ENCODE results near the gene SLX4IP. TPM values are rescaled to one million over a fixed set of nuclear protein-coding genes. Genes with fewer than 3 reads are reported as not detected.

Gene SLX4IP
- total RNA-seq, 3 donors from 2014 or later: 3.8 to 4.7 (median 4.6) TPM

- Mint-ChIP-seq H3K4me3 (no peak overlapping the region), H3K4me1 (ENCODE audit: low read depth) (peaks cover 11% of the 10 kb centered on the region), H3K36me3 (ENCODE audit: insufficient read depth) (peaks cover 11% of the 10 kb centered on the region), H3K9me3 (peaks cover 3% of the 10 kb centered on the region), H3K27me3 (ENCODE audit: low read depth) (no peaks in the 10 kb centered on the region)
- ATAC-seq (no peak), DNase-seq (no peak)
These were observed 31.8 kb downstream of the SLX4IP start for GRCh38 chr20:10466855-10467254.

GRCh38 chr20:10467681-10468339, 32.7 kb downstream of the SLX4IP start:
- DNase-seq (no peak), ATAC-seq (no peak)
- Mint-ChIP-seq H3K4me3 (no peak overlapping the region), H3K36me3 (ENCODE audit: insufficient read depth) (peaks cover 8% of the 10 kb centered on the region), H3K27me3 (ENCODE audit: low read depth) (no peaks in the 10 kb centered on the region), H3K4me1 (ENCODE audit: low read depth) (peaks cover 7% of the 10 kb centered on the region), H3K9me3 (peaks cover 3% of the 10 kb centered on the region)

- Mint-ChIP-seq H3K4me3 (no peak overlapping the region), H3K9me3 (no peaks in the 10 kb centered on the region), H3K4me1 (ENCODE audit: low read depth) (peaks cover 7% of the 10 kb centered on the region), H3K27me3 (ENCODE audit: low read depth) (no peaks in the 10 kb centered on the region), H3K36me3 (ENCODE audit: insufficient read depth) (peaks cover 4% of the 10 kb centered on the region)
- DNase-seq (no peak), ATAC-seq (no peak)
These were observed 33.3 kb downstream of the SLX4IP start for GRCh38 chr20:10468340-10468845.

DNA sequence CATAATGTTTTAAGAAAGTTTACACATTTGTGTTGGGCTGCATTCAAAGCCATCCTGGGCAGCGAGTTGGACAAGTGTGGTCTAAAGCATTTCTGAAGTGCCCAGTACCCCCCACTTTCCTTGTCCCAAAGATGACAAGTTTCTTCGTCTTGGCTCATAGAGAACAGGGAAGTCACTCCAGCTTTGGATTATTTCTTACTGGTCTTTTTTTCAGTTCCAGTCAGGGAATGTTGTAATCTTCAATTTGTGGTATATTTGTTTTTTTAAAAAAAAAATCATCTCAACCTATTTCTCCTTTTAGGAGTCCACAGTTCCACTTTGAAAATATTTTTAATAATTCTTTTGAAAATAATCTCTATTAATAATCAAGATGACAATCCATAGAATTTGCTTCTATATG, 34.0 kb downstream of the SLX4IP start:
- no peaks in the 10 kb centered on the region for H3K9me3 Mint-ChIP-seq
- no peak for ATAC-seq
- DNase-seq: no peak
- H3K27me3 Mint-ChIP-seq (ENCODE audit: low read depth): no peaks in the 10 kb centered on the region
- H3K4me1 Mint-ChIP-seq (ENCODE audit: low read depth): peaks cover 7% of the 10 kb centered on the region
- no peaks in the 10 kb centered on the region for H3K36me3 Mint-ChIP-seq (ENCODE audit: insufficient read depth)
- H3K4me3 Mint-ChIP-seq: no peak overlapping the region

GRCh38 chr20:10469599-10469998, 34.5 kb downstream of the SLX4IP start:
- no peak overlapping the region for H3K4me3 Mint-ChIP-seq
- H3K9me3 Mint-ChIP-seq: no peaks in the 10 kb centered on the region
- no peaks in the 10 kb centered on the region for H3K27me3 Mint-ChIP-seq (ENCODE audit: low read depth)
- no peak for DNase-seq
- H3K36me3 Mint-ChIP-seq (ENCODE audit: insufficient read depth): no peaks in the 10 kb centered on the region
- ATAC-seq: no peak
- H3K4me1 Mint-ChIP-seq (ENCODE audit: low read depth): peaks cover 8% of the 10 kb centered on the region

DNA sequence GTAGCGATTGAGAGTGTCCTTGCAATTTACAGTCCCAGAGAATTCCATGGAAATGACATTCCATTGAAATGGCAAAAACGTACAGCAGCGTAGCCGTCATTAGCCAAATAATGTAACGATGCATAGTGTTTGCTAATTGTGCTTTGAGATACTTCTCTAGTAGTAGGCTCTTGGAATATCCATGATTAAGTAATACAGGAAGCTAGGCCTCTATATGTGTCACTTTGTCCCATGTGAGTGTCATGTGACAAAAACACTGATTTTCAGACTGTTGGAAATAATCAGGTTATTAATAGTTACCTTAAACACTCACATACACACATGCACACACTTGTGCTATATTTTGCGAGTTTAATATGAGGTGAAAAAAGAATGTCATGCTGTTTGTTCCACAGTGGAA, 35.2 kb downstream of the SLX4IP start:
- ATAC-seq (no peak), DNase-seq (no peak)
- no peak overlapping the region for H3K4me3 Mint-ChIP-seq
- no peaks in the 10 kb centered on the region for H3K27me3 Mint-ChIP-seq (ENCODE audit: low read depth)
- H3K9me3 Mint-ChIP-seq: no peaks in the 10 kb centered on the region
- no peaks in the 10 kb centered on the region for H3K36me3 Mint-ChIP-seq (ENCODE audit: insufficient read depth)
- peaks cover 14% of the 10 kb centered on the region for H3K4me1 Mint-ChIP-seq (ENCODE audit: low read depth)

DNA sequence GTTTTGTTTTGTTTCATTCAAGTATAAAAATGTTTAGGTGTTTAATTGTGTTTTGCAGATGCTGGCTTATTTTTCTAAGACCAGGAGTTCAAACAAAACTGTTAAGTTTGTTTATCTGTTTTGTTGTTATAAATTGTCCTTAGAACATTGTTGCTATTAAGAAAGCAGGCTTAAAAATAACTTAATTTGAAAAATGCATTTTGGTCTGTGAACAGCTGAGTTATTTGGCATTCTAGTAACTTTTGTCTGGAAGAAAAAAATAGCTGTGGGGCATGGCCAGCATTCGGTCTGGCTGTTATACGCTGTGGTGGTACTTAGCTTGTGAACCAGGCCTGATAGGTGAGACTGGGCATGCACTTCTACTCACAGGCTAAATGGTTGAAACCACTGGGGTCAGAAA, 37.8 kb downstream of the SLX4IP start:
- no peaks in the 10 kb centered on the region for H3K9me3 Mint-ChIP-seq
- H3K4me3 Mint-ChIP-seq: no peak overlapping the region
- H3K4me1 Mint-ChIP-seq (ENCODE audit: low read depth): peaks cover 23% of the 10 kb centered on the region
- no peaks in the 10 kb centered on the region for H3K27me3 Mint-ChIP-seq (ENCODE audit: low read depth)
- H3K36me3 Mint-ChIP-seq (ENCODE audit: insufficient read depth): peaks cover 2% of the 10 kb centered on the region
- DNase-seq: no peak
- ATAC-seq: no peak

- no peak for DNase-seq
- H3K36me3 Mint-ChIP-seq (ENCODE audit: insufficient read depth): peaks cover 2% of the 10 kb centered on the region
- H3K4me3 Mint-ChIP-seq: no peak overlapping the region
- ATAC-seq: no peak
- H3K27me3 Mint-ChIP-seq (ENCODE audit: low read depth): no peaks in the 10 kb centered on the region
- H3K4me1 Mint-ChIP-seq (ENCODE audit: low read depth): peaks cover 17% of the 10 kb centered on the region
- no peaks in the 10 kb centered on the region for H3K9me3 Mint-ChIP-seq
These were observed 39.6 kb downstream of the SLX4IP start for GRCh38 chr20:10474606-10475184.

GRCh38 chr20:10475225-10475624, 40.1 kb downstream of the SLX4IP start:
- DNase-seq: no peak
- H3K4me3 Mint-ChIP-seq: no peak overlapping the region
- H3K9me3 Mint-ChIP-seq: no peaks in the 10 kb centered on the region
- no peaks in the 10 kb centered on the region for H3K27me3 Mint-ChIP-seq (ENCODE audit: low read depth)
- ATAC-seq: no peak
- H3K36me3 Mint-ChIP-seq (ENCODE audit: insufficient read depth): peaks cover 2% of the 10 kb centered on the region
- peaks cover 17% of the 10 kb centered on the region for H3K4me1 Mint-ChIP-seq (ENCODE audit: low read depth)

- Mint-ChIP-seq H3K4me3 (no peak overlapping the region), H3K4me1 (ENCODE audit: low read depth) (peaks cover 17% of the 10 kb centered on the region), H3K9me3 (no peaks in the 10 kb centered on the region), H3K27me3 (ENCODE audit: low read depth) (no peaks in the 10 kb centered on the region), H3K36me3 (ENCODE audit: insufficient read depth) (peaks cover 2% of the 10 kb centered on the region)
- DNase-seq (no peak), ATAC-seq (no peak)
These were observed 41.2 kb downstream of the SLX4IP start for GRCh38 chr20:10476319-10476724.

DNA sequence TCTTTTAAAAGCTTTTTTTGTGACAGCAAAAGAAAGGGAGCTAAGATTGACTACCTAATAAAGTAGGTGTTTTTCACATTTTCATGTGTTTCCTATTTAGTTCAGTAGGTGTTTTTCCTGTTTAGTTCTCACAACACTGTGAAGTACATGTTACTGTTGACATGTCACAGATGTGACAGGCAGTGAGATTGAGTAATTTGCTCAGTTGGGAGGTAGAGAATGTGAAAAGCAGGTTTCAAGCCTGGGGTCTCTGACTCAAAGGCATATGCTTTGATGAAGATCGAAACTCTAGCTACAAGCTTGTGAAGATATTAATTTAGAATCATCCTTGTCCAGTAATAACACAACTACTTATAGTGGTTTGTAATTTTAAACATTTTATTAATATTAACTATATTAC, 43.1 kb downstream of the SLX4IP start:
- ATAC-seq (no peak), DNase-seq (no peak)
- no peak overlapping the region for H3K4me3 Mint-ChIP-seq
- no peaks in the 10 kb centered on the region for H3K27me3 Mint-ChIP-seq (ENCODE audit: low read depth)
- H3K4me1 Mint-ChIP-seq (ENCODE audit: low read depth): peaks cover 17% of the 10 kb centered on the region
- peaks cover 2% of the 10 kb centered on the region for H3K36me3 Mint-ChIP-seq (ENCODE audit: insufficient read depth)
- no peaks in the 10 kb centered on the region for H3K9me3 Mint-ChIP-seq

- DNase-seq: no peak
- peaks cover 2% of the 10 kb centered on the region for H3K36me3 Mint-ChIP-seq (ENCODE audit: insufficient read depth)
- no peaks in the 10 kb centered on the region for H3K27me3 Mint-ChIP-seq (ENCODE audit: low read depth)
- H3K4me1 Mint-ChIP-seq (ENCODE audit: low read depth): peaks cover 17% of the 10 kb centered on the region
- no peak overlapping the region for H3K4me3 Mint-ChIP-seq
- H3K9me3 Mint-ChIP-seq: no peaks in the 10 kb centered on the region
- no peak for ATAC-seq
These were observed 43.8 kb downstream of the SLX4IP start for GRCh38 chr20:10478930-10479329.

GRCh38 chr20:10481676-10482075, 46.6 kb downstream of the SLX4IP start:
- ATAC-seq: no peak
- no peak overlapping the region for H3K4me3 Mint-ChIP-seq
- no peaks in the 10 kb centered on the region for H3K9me3 Mint-ChIP-seq
- no peaks in the 10 kb centered on the region for H3K27me3 Mint-ChIP-seq (ENCODE audit: low read depth)
- no peaks in the 10 kb centered on the region for H3K4me1 Mint-ChIP-seq (ENCODE audit: low read depth)
- peaks cover 2% of the 10 kb centered on the region for H3K36me3 Mint-ChIP-seq (ENCODE audit: insufficient read depth)
- DNase-seq: no peak

DNA sequence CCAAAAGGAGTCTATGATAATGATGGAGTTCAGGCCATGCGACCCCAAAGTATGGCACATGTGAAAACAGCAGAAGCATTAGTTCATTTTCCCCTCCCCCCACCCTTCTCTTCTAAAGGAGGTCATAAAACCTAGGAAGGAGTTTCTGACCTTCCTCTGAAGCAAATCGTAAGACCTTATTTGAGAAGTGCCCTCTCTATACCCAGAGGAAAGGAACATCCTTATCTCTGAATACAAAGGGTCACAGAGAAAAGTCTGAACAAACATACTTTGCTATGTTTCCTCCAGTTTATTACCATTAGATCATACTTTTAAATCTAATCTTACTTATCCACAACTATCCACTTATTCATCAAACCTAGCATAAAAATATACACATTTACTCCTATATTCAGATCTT, 48.6 kb downstream of the SLX4IP start:
- H3K4me1 Mint-ChIP-seq (ENCODE audit: low read depth): no peaks in the 10 kb centered on the region
- peaks cover 2% of the 10 kb centered on the region for H3K36me3 Mint-ChIP-seq (ENCODE audit: insufficient read depth)
- DNase-seq (no peak), ATAC-seq (no peak)
- H3K27me3 Mint-ChIP-seq (ENCODE audit: low read depth): no peaks in the 10 kb centered on the region
- H3K9me3 Mint-ChIP-seq: no peaks in the 10 kb centered on the region
- no peak overlapping the region for H3K4me3 Mint-ChIP-seq

All from activated T-cell treated with anti-CD3 and anti-CD28 coated beads, Interleukin-2, amount 50 U/mL, for 4 hours (primary cell).